CD4-positive, alpha-beta memory T cell (primary cell): ENCODE measurements around the gene TM9SF3. TPM values are rescaled to one million over a fixed set of nuclear protein-coding genes. Genes with fewer than 3 reads are reported as not detected.

Experiments used
- CTCF ChIA-PET: fragments of 350-600 bp; sonication (Branson Sonifier 250); formaldehyde crosslinking; loops from one replicate; lab custom pipeline; 2021; ENCODE audit warnings: inconsistent platforms; ENCODE audit not compliant: partially characterized antibody; lab: Charles Lee
- POLR2A ChIA-PET: fragments of 350-600 bp; sonication (Branson Sonifier 250); formaldehyde crosslinking; loops from one replicate; lab custom pipeline; 2021; ENCODE audit not compliant: partially characterized antibody; lab: Charles Lee
- DNase-seq, 5 donors: peaks; one replicate each; pipeline versions ENCODE4 v3.0.0 to v3.0.0-alpha.2; 2020 to 2022; ENCODE audit warnings: mixed read lengths in 1 of 5
- H3K27ac ChIP-seq: one replicate; pipeline ENCODE4 v1.7.0; 2013; ENCODE audit warnings: low read depth, low read length
- H3K27me3 ChIP-seq: 2 replicates; pipeline ENCODE4 v1.7.0; 2013; ENCODE audit warnings: mild to moderate bottlenecking, low read length, moderate library complexity; ENCODE audit not compliant: insufficient read depth
- H3K36me3 ChIP-seq: 2 replicates; pipeline ENCODE4 v1.7.0; 2013; ENCODE audit warnings: mild to moderate bottlenecking, low read length, moderate library complexity; ENCODE audit not compliant: insufficient read depth
- H3K4me1 ChIP-seq: 2 replicates; pipeline ENCODE4 v1.7.0; 2013; ENCODE audit warnings: mild to moderate bottlenecking, low read length, moderate library complexity; ENCODE audit not compliant: insufficient read depth
- H3K4me3 ChIP-seq, 2 donors: one replicate each; pipeline ENCODE4 v1.7.0; 2013; ENCODE audit warnings: low read length in 2 of 2, mild to moderate bottlenecking in 1 of 2
- H3K9me3 ChIP-seq, 2 donors: one replicate each; pipeline ENCODE4 v1.7.0; 2013; ENCODE audit warnings: low read length in 2 of 2, control low read depth in 1 of 2; ENCODE audit not compliant: control insufficient read depth in 1 of 2
- H3K27ac Mint-ChIP-seq, 7 donors: one replicate each; pipeline ENCODE4 v1.8.0; 2020 to 2021; ENCODE audit warnings: mixed read lengths in 7 of 7, mild to moderate bottlenecking in 6 of 7, inconsistent platforms in 3 of 7, moderate library complexity in 3 of 7
- H3K27me3 Mint-ChIP-seq, 2 donors: one replicate each; pipeline ENCODE4 v1.8.0; 2020 to 2021; ENCODE audit warnings: mixed read lengths in 2 of 2
- H3K36me3 Mint-ChIP-seq, 2 donors: one replicate each; pipeline ENCODE4 v1.8.0; 2020 to 2021; ENCODE audit warnings: mixed read lengths in 2 of 2, inconsistent platforms in 1 of 2, mild to moderate bottlenecking in 1 of 2
- H3K4me1 Mint-ChIP-seq, 4 donors: one replicate each; pipeline ENCODE4 v1.8.0; 2020 to 2021; ENCODE audit warnings: mixed read lengths in 4 of 4, mild to moderate bottlenecking in 1 of 4
- H3K4me3 Mint-ChIP-seq, 8 donors: one replicate each; pipeline ENCODE4 v1.8.0; 2020 to 2021; ENCODE audit warnings: mixed read lengths in 8 of 8, mild to moderate bottlenecking in 7 of 8, moderate library complexity in 6 of 8, inconsistent platforms in 3 of 8
- H3K9me3 Mint-ChIP-seq, 8 donors: one replicate each; pipeline ENCODE4 v1.8.0; 2020 to 2021; ENCODE audit warnings: mixed read lengths in 8 of 8, mild to moderate bottlenecking in 5 of 8, inconsistent platforms in 3 of 8, moderate library complexity in 1 of 8
- intact Hi-C: fragments of 100-400 bp; cut with micrococcal nuclease; formaldehyde crosslinking; loops from one replicate; pipeline ENCODE4 v1.15.1; 2023
- polyA plus RNA-seq, 2 donors: library from polyadenylated mRNA; unstranded; fragments of 300-500 nt; fragmentation: Illumina TruSeq; gene quantifications; one replicate each; pipeline ENCODE4 v1.2.3, GENCODE V29; 2021
- total RNA-seq, 2 experiments: library from RNA; stranded (reverse); gene quantifications; one replicate each; pipeline ENCODE4 v1.2.3, GENCODE V29; 2021

TM9SF3 gene
- total and polyA plus RNA-seq, 4 experiments from 2014 or later: 74.7 to 125 (median 109) TPM

DNA sequence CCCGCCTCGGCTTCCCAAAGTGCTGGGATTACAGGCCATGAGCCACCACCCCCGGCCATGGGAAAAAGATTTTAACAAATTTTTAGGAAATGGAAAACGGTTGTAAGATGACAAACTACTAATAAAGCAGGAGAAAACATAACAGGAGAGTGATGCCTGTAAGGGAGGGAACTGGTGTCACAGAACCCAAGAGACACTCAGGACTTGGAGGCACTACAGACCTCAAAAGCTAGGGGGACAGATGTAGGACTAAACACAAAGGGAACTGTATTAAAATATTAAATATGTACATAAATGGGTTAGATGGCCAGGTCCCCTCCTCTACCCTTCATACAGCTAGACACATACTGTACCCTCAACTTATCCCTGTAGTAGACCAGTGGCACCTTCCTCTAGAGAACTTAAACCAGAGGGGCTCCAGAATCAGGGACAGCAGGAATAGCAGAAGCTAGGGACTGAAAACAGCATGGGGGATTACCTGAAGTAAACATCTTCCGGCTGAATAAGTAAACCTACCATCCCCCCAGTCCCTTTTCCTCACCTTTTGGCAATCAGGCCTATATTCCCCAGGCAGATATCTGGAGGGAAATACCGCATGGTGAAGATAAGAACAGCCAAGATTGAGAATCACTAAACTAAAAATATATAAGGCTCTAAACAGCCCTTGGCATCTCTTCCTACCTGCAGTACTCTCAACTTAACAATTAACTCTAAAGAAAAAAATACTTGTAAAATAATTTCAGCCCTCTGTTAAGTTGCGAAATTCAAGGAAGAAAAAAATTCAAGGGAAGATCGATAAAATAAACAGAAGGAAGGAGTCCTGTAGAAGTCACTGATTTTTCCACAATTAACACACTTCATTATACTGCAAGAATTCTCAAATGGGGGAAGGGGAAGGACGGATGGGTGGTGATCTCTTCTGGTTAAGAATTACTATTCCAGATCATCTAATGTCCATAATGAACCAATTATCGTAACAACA lies 15.5 kb downstream of the TM9SF3 start:
- H3K36me3 ChIP-seq: peaks cover 11% of the 10 kb centered on the region

DNA sequence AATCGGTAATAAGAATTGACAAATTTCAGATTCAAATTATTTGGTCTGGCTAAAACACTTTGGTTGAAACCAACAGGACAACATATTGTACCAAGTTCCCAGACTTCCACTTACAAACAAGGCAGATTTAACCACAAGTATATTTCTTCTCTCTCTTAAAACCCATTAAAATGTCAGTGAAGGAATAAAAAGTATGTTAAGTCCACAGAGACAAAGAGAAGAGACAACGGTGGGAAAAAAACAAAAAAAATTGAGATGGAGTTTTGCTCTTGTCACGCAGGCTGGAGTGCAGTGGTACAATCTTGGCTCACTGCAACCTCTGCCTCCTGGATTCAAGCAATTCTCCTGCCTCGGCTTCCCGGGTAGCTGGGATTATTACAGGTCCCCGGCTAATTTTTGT lies 16.3 kb downstream of the TM9SF3 start:
- CTCF ChIA-PET: no interaction called here
- DNase-seq: no peak

More for the DNA sequence above, 15.5 kb downstream of the TM9SF3 start:
- Mint-ChIP-seq H3K27ac (peak overlapping the region in 4 of 7 donors; percentile 4 to 60 (median 32)), H3K27me3 (no peaks in the 10 kb centered on the region), H3K4me1 (peaks cover 55 to 82% (median 68%) of the 10 kb centered on the region in 4 donors), H3K36me3 (peaks cover 38 to 75% of the 10 kb centered on the region in 2 donors), H3K4me3 (peak overlapping the region in 1 of 8 donors; percentile 11), H3K9me3 (peaks cover 0 to 2% (median 0%) of the 10 kb centered on the region in 8 donors)
- no peaks in the 10 kb centered on the region for H3K9me3 ChIP-seq
- H3K27ac ChIP-seq: no peak overlapping the region
- intact Hi-C loops: no loop called here
- H3K4me1 ChIP-seq: peaks cover 27% of the 10 kb centered on the region
- no peaks in the 10 kb centered on the region for H3K27me3 ChIP-seq
- CTCF ChIA-PET: no interaction called here
- no peak overlapping the region for H3K4me3 ChIP-seq
- no peak for DNase-seq
- POLR2A ChIA-PET: no interaction called here

GRCh38 chr10:96568402-96568801 lies 18.4 kb downstream of the TM9SF3 start:
- Mint-ChIP-seq H3K4me3 (no peak overlapping the region), H3K27ac (peak overlapping the region in 1 of 7 donors; percentile 53), H3K27me3 (no peaks in the 10 kb centered on the region), H3K9me3 (no peaks in the 10 kb centered on the region), H3K36me3 (peaks cover 29 to 69% of the 10 kb centered on the region in 2 donors), H3K4me1 (peaks cover 47 to 69% (median 58%) of the 10 kb centered on the region in 4 donors)
- Histone ChIP-seq H3K27me3 (no peaks in the 10 kb centered on the region), H3K4me3 (no peak overlapping the region), H3K4me1 (peaks cover 32% of the 10 kb centered on the region), H3K36me3 (peaks cover 11% of the 10 kb centered on the region), H3K9me3 (no peaks in the 10 kb centered on the region), H3K27ac (no peak overlapping the region)
- CTCF ChIA-PET: no interaction called here
- intact Hi-C loops: no loop called here
- DNase-seq: no peak
- POLR2A ChIA-PET: no interaction called here

More for the DNA sequence above, 16.3 kb downstream of the TM9SF3 start:
- Mint-ChIP-seq H3K27me3 (no peaks in the 10 kb centered on the region), H3K4me3 (no peak overlapping the region), H3K27ac (peak overlapping the region in 2 of 7 donors; percentile 17 to 35), H3K4me1 (peaks cover 59 to 84% (median 71%) of the 10 kb centered on the region in 4 donors), H3K9me3 (peaks cover 0 to 2% (median 0%) of the 10 kb centered on the region in 8 donors), H3K36me3 (peaks cover 38 to 73% of the 10 kb centered on the region in 2 donors)
- POLR2A ChIA-PET: no interaction called here
- peaks cover 11% of the 10 kb centered on the region for H3K36me3 ChIP-seq
- no peaks in the 10 kb centered on the region for H3K27me3 ChIP-seq
- H3K4me3 ChIP-seq: no peak overlapping the region
- peaks cover 32% of the 10 kb centered on the region for H3K4me1 ChIP-seq
- H3K27ac ChIP-seq: no peak overlapping the region
- no peaks in the 10 kb centered on the region for H3K9me3 ChIP-seq
- intact Hi-C loops: no loop called here

DNA sequence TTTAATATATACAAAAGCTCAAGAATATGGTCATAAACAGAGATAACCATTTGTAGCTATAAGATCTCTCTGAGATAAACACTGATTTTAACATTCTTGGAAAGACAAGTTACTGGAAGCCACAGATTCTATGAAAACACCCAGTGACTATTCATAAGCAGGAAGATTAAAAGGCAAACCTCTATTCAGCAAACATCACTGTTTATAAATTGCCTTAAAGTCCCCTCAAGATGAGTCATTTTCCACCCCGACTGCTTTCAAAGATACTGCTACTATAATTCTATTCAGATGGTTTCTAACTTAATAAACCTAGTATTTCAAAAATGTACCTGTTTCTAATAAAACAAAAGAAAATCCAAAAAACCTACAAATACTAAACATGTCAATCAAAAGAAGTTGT lies 21.0 kb downstream of the TM9SF3 start:
- Histone ChIP-seq H3K36me3 (peaks cover 15% of the 10 kb centered on the region), H3K4me1 (peaks cover 26% of the 10 kb centered on the region), H3K4me3 (no peak overlapping the region), H3K9me3 (no peaks in the 10 kb centered on the region), H3K27me3 (no peaks in the 10 kb centered on the region), H3K27ac (no peak overlapping the region)
- H3K9me3 Mint-ChIP-seq: no peaks in the 10 kb centered on the region
- intact Hi-C loops: no loop called here
- H3K4me3 Mint-ChIP-seq: no peak overlapping the region
- DNase-seq: no peak
- ChIA-PET CTCF (no interaction called here), POLR2A (no interaction called here)
- peak overlapping the region in 2 of 7 donors; percentile 36 to 62 for H3K27ac Mint-ChIP-seq
- H3K4me1 Mint-ChIP-seq: peaks cover 35 to 46% (median 39%) of the 10 kb centered on the region in 4 donors
- H3K27me3 Mint-ChIP-seq: no peaks in the 10 kb centered on the region
- H3K36me3 Mint-ChIP-seq: peaks cover 39 to 67% of the 10 kb centered on the region in 2 donors

DNA sequence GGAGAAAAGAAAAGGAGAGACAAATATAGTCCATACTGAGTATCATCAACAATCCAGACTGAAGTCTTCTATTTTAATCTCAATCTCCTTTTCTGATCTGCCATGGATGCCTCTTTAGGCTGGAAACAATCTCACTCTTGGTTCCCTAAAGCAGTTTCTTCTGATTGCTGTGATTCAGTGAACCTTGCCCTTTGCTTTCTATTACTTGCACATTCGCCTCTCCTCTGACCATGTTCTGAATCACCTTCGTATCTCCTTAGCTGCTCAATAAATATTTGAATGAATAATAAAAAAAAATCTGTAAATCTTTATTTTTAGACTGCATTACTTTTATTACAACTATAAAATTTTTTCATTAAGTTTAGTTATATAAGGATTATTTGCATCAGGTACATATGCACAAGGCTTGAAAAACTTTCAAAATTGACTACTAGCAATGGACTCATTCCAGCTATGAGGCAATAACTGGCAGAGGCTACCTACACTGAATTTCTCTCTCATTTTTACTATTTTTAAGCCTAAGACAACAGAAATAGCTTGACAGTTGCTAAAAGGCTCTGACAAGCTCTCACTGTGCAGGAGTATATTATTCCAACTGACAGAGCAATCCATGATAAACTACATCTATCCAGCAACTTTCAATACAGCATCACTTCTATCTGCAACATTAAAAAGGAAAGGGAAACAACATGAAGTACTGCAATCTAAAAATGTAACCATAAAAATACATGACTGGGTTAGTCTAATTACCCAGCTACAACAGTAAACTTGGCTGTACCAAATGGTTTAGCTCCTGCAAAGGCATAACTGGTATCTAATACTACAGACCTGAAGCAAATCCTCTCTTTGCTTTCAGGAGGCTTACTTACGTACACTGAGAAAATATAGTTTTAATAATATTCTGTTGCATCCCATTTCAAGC lies 25.6 kb downstream of the TM9SF3 start:
- Histone ChIP-seq H3K4me3 (no peak overlapping the region), H3K9me3 (no peaks in the 10 kb centered on the region), H3K27ac (no peak overlapping the region), H3K27me3 (no peaks in the 10 kb centered on the region), H3K4me1 (peaks cover 5% of the 10 kb centered on the region), H3K36me3 (peaks cover 46% of the 10 kb centered on the region)
- peaks cover 40 to 57% of the 10 kb centered on the region in 2 donors for H3K36me3 Mint-ChIP-seq
- no peaks in the 10 kb centered on the region for H3K9me3 Mint-ChIP-seq
- intact Hi-C loops: no loop called here
- H3K27me3 Mint-ChIP-seq: no peaks in the 10 kb centered on the region
- H3K4me3 Mint-ChIP-seq: no peak overlapping the region
- no peak overlapping the region for H3K27ac Mint-ChIP-seq
- no peak for DNase-seq
- peaks cover 7 to 8% (median 7%) of the 10 kb centered on the region in 4 donors for H3K4me1 Mint-ChIP-seq
- ChIA-PET POLR2A (interaction anchor here (1.0 kb wide), 1 partner anchor 26 kb away, joined by 3 read pairs; the partner anchor contains the start of gene TM9SF3), CTCF (no interaction called here)

- H3K9me3 Mint-ChIP-seq: no peaks in the 10 kb centered on the region
- no peak for DNase-seq
- no peaks in the 10 kb centered on the region for H3K27me3 Mint-ChIP-seq
- Histone ChIP-seq H3K4me3 (no peak overlapping the region), H3K36me3 (peaks cover 46% of the 10 kb centered on the region), H3K4me1 (no peaks in the 10 kb centered on the region), H3K27me3 (no peaks in the 10 kb centered on the region), H3K27ac (no peak overlapping the region), H3K9me3 (no peaks in the 10 kb centered on the region)
- peaks cover 0 to 4% (median 2%) of the 10 kb centered on the region in 4 donors for H3K4me1 Mint-ChIP-seq
- peak overlapping the region in 2 of 7 donors; percentile 51 to 54 for H3K27ac Mint-ChIP-seq
- ChIA-PET CTCF (no interaction called here), POLR2A (no interaction called here)
- intact Hi-C loops: no loop called here
- peaks cover 40 to 53% of the 10 kb centered on the region in 2 donors for H3K36me3 Mint-ChIP-seq
- H3K4me3 Mint-ChIP-seq: peak overlapping the region in 1 of 8 donors; percentile 10
Observed at GRCh38 chr10:96560489-96560888, 26.3 kb downstream of the TM9SF3 start.
